K562 (cell line): ENCODE measurements around the gene KMT2E. TPM values are rescaled to one million over a fixed set of nuclear protein-coding genes. Genes with fewer than 3 reads are reported as not detected.

Experiments used
- BACH1 ChIP-seq: fragments of 200-800 bp; sonication (Bioruptor generic); IDR thresholded peaks from 2 replicates; pipeline ENCODE4 v1.6.1; 2016; ENCODE audit warnings: missing genetic modification characterization, missing compliant biosample characterization
- NUFIP1 ChIP-seq: fragments of 450-650 bp; IDR thresholded peaks from 2 replicates; pipeline ENCODE4 v1.6.1; 2018; ENCODE audit not compliant: partially characterized antibody
- RBM39 ChIP-seq: fragments of 200-400 bp; formaldehyde crosslinking; optimal IDR thresholded peaks from 2 replicates; pipeline ENCODE3; 2018; ENCODE audit warnings: low read depth, low read length
- SIN3A ChIP-seq, 2 experiments: fragments of 150-350 bp in 1 of 2; IDR thresholded peaks; 2 replicates each; pipeline ENCODE4 v1.6.1; 2011 to 2016; ENCODE audit warnings: borderline replicate concordance in 2 of 2, low read depth in 2 of 2, low read length in 2 of 2, mild to moderate bottlenecking in 2 of 2, moderate library complexity in 2 of 2; ENCODE audit not compliant: control insufficient read depth in 1 of 2
- TAF15 ChIP-seq: fragments of 200-400 bp; formaldehyde crosslinking; IDR thresholded peaks from 2 replicates; pipeline ENCODE4 v1.6.1; 2017; ENCODE audit warnings: mild to moderate bottlenecking, low read depth, low read length, moderate library complexity
- ZBTB17 ChIP-seq: fragments of 450-650 bp; formaldehyde crosslinking; IDR thresholded peaks from 2 replicates; pipeline ENCODE4 v1.4.0; 2020; ENCODE audit warnings: mild to moderate bottlenecking
- ZNF174 ChIP-seq: fragments of 250-450 bp; sonication (Bioruptor Pico); IDR thresholded peaks from 2 replicates; pipeline ENCODE4 v1.4.0; 2020; ENCODE audit warnings: mild to moderate bottlenecking
- ZNF184 ChIP-seq: sonication (generic); formaldehyde crosslinking; IDR thresholded peaks from 2 replicates; pipeline ENCODE4 v1.5.0; 2020; ENCODE audit warnings: missing genetic modification reagents
- ZNF324 ChIP-seq: fragments of 250-450 bp; sonication (Bioruptor Pico); IDR thresholded peaks from 2 replicates; pipeline ENCODE4 v1.4.0; 2020; ENCODE audit warnings: mild to moderate bottlenecking
- polyA plus RNA-seq, 8 experiments: library from polyadenylated mRNA; depleted of rRNA in 4 of 8; stranded (reverse) in 5 of 8; unstranded in 3 of 8; fragments of >200 nt; fragmentation: Nextera tagmentation in 2 of 8; fragmentation: Illumina TruSeq in 1 of 8; extraction: Ambion mirVana in 2 of 8; extraction: Trizol in 1 of 8; gene quantifications; 2 replicates each; pipeline versions ENCODE4 v1.2.1 to v1.2.3, GENCODE V29; 2011 to 2014; ENCODE audit warnings: inconsistent platforms in 1 of 8, missing spikeins in 1 of 8
- total RNA-seq, 7 experiments: library from RNA; depleted of rRNA in 6 of 7; stranded (reverse); fragments of >200 nt in 6 of 7; fragmentation: Illumina TruSeq in 2 of 7; extraction: Trizol in 2 of 7; gene quantifications; 2 replicates each; pipeline versions ENCODE4 v1.2.1 to v1.2.3, GENCODE V29; 2011 to 2021; ENCODE audit warnings: low replicate concordance in 1 of 7
- TF ChIP-seq, protein P1 (sequence below): IDR thresholded peaks from 3 replicates; pipeline ENCODE4 v1.6.1; 2011; ENCODE audit warnings: borderline replicate concordance, mild to moderate bottlenecking; ENCODE audit not compliant: insufficient read length, insufficient read depth
- TF ChIP-seq, protein P2 (sequence below): fragments of 450-650 bp; formaldehyde crosslinking; conservative IDR thresholded peaks from 2 replicates; pipeline ENCODE4 v1.4.0; 2022; ENCODE audit warnings: mild to moderate bottlenecking, missing genetic modification characterization
- TF ChIP-seq, protein P3 (sequence below), 2 experiments: fragments of 450-650 bp in 1 of 2; sonication (generic) in 1 of 2; formaldehyde crosslinking in 1 of 2; IDR thresholded peaks; 2 replicates each; pipeline versions ENCODE4 v1.7.1 to v1.9.0; 2016 to 2022; ENCODE audit warnings: inconsistent platforms in 1 of 2, mild to moderate bottlenecking in 1 of 2, missing genetic modification reagents in 1 of 2
- TF ChIP-seq, protein P4 (sequence below): sonication (generic); formaldehyde crosslinking; IDR thresholded peaks from 2 replicates; pipeline ENCODE4 v1.8.1; 2022; ENCODE audit warnings: missing genetic modification reagents

KMT2E gene
- total and polyA plus RNA-seq, 9 of the 15 experiments (the other 6 are each of a cell fraction or from before 2014, with no cell fraction given): 8.9 to 55.3 (median 38.1) TPM

DNA sequence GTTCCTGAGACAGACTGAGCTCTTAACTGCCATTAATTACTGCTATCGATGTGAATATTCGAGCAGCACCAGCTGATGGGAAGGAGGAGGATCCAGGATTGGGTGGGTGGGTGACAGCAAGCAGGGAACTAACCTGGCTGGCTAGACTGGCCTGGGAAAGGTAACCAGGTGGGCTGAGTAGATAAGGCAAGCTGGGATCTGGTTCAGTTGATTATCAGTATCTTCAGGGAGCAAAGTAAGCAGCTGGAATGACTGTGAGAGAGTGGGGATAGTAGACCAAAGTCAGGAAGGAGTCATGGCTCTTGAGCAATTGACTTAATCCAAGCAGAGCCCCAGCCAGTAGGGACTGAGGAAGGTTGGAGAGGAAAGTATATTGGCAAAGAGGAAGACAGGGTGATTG lies 46.9 kb upstream of the KMT2E start (continued):
- TF ChIP-seq, protein P1, sequence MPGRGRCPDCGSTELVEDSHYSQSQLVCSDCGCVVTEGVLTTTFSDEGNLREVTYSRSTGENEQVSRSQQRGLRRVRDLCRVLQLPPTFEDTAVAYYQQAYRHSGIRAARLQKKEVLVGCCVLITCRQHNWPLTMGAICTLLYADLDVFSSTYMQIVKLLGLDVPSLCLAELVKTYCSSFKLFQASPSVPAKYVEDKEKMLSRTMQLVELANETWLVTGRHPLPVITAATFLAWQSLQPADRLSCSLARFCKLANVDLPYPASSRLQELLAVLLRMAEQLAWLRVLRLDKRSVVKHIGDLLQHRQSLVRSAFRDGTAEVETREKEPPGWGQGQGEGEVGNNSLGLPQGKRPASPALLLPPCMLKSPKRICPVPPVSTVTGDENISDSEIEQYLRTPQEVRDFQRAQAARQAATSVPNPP: no peak
- TF ChIP-seq TAF15: no peak
- TF ChIP-seq, protein P2, sequence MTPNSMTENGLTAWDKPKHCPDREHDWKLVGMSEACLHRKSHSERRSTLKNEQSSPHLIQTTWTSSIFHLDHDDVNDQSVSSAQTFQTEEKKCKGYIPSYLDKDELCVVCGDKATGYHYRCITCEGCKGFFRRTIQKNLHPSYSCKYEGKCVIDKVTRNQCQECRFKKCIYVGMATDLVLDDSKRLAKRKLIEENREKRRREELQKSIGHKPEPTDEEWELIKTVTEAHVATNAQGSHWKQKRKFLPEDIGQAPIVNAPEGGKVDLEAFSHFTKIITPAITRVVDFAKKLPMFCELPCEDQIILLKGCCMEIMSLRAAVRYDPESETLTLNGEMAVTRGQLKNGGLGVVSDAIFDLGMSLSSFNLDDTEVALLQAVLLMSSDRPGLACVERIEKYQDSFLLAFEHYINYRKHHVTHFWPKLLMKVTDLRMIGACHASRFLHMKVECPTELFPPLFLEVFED: no peak
- TF ChIP-seq ZBTB17 (CRISPR knock-in tag): no peak
- TF ChIP-seq NUFIP1: no peak
- no peak for TF ChIP-seq RBM39
- no peak for TF ChIP-seq BACH1 (tag)
- TF ChIP-seq, protein P3, sequence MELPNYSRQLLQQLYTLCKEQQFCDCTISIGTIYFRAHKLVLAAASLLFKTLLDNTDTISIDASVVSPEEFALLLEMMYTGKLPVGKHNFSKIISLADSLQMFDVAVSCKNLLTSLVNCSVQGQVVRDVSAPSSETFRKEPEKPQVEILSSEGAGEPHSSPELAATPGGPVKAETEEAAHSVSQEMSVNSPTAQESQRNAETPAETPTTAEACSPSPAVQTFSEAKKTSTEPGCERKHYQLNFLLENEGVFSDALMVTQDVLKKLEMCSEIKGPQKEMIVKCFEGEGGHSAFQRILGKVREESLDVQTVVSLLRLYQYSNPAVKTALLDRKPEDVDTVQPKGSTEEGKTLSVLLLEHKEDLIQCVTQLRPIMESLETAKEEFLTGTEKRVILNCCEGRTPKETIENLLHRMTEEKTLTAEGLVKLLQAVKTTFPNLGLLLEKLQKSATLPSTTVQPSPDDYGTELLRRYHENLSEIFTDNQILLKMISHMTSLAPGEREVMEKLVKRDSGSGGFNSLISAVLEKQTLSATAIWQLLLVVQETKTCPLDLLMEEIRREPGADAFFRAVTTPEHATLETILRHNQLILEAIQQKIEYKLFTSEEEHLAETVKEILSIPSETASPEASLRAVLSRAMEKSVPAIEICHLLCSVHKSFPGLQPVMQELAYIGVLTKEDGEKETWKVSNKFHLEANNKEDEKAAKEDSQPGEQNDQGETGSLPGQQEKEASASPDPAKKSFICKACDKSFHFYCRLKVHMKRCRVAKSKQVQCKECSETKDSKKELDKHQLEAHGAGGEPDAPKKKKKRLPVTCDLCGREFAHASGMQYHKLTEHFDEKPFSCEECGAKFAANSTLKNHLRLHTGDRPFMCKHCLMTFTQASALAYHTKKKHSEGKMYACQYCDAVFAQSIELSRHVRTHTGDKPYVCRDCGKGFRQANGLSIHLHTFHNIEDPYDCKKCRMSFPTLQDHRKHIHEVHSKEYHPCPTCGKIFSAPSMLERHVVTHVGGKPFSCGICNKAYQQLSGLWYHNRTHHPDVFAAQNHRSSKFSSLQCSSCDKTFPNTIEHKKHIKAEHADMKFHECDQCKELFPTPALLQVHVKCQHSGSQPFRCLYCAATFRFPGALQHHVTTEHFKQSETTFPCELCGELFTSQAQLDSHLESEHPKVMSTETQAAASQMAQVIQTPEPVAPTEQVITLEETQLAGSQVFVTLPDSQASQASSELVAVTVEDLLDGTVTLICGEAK (IDR thresholded peaks at IDR 0.05): no peak
- TF ChIP-seq, protein P3 (CRISPR knock-in tag; IDR thresholded peaks at IDR 0.05): no peak
- no peak for TF ChIP-seq SIN3A (IDR thresholded peaks at IDR 0.05; ENCODE audit: borderline replicate concordance in 2 of 2, control insufficient read depth in 1 of 2, low read depth in 2 of 2, low read length in 2 of 2)
- no peak for TF ChIP-seq ZNF174 (CRISPR knock-in tag)
- TF ChIP-seq, protein P4, sequence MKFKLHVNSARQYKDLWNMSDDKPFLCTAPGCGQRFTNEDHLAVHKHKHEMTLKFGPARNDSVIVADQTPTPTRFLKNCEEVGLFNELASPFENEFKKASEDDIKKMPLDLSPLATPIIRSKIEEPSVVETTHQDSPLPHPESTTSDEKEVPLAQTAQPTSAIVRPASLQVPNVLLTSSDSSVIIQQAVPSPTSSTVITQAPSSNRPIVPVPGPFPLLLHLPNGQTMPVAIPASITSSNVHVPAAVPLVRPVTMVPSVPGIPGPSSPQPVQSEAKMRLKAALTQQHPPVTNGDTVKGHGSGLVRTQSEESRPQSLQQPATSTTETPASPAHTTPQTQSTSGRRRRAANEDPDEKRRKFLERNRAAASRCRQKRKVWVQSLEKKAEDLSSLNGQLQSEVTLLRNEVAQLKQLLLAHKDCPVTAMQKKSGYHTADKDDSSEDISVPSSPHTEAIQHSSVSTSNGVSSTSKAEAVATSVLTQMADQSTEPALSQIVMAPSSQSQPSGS (CRISPR knock-in tag): no peak
- TF ChIP-seq ZNF324 (CRISPR knock-in tag): no peak
- no peak for TF ChIP-seq ZNF184 (CRISPR knock-in tag)
